IMR-90 (cell line): Measurements from ENCODE around the gene DDX31. TPM values are rescaled to one million over a fixed set of nuclear protein-coding genes. Genes with fewer than 3 reads are reported as not detected.

ENCODE experiments used
- ATAC-seq: fragments of 200-7000 bp; cut with Tn5 transposase; 2 replicates; pipeline ENCODE4 v1.9.1; 2020; ENCODE audit warnings: low read depth, mild to moderate bottlenecking, moderate library complexity
- BruUV-seq: library from RNA; stranded (reverse); fragments of 400-500 nt; replicated peaks from 2 replicates; lab custom pipeline; 2021; lab: Mats Ljungman, UMichigan
- CTCF ChIA-PET: fragments of 300-600 bp; formaldehyde crosslinking; extraction: SDS; loops from one replicate; lab custom pipeline; 2021; ENCODE audit warnings: antibody characterized with exemption; lab: Yijun Ruan, JAX
- POLR2A ChIA-PET: fragments of 300-600 bp; sonication (Branson Sonifier 250); formaldehyde crosslinking; loops from one replicate; lab custom pipeline; 2022; ENCODE audit warnings: antibody characterized with exemption; ENCODE audit not compliant: unreplicated experiment; lab: Charles Lee
- DNase-seq: peaks from one replicate; pipeline ENCODE4 v3.0.0; 2013
- H2AFZ ChIP-seq: replicated peaks from 2 replicates; pipeline ENCODE3; 2013; ENCODE audit warnings: low read length, mild to moderate bottlenecking; ENCODE audit not compliant: poor library complexity
- H2AK5ac ChIP-seq: 2 replicates; pipeline ENCODE4 v1.6.1; 2013; ENCODE audit warnings: low read depth, low read length, inconsistent platforms
- H2AK9ac ChIP-seq: replicated peaks from 2 replicates; pipeline ENCODE3; 2013; ENCODE audit warnings: mild to moderate bottlenecking, low read depth, low read length, moderate library complexity; ENCODE audit not compliant: poor library complexity
- H2BK120ac ChIP-seq: 2 replicates; pipeline ENCODE4 v1.6.1; 2013; ENCODE audit warnings: low read depth, low read length, inconsistent platforms
- H2BK15ac ChIP-seq: 3 replicates; pipeline ENCODE4 v1.6.1; 2013; ENCODE audit warnings: low read depth, low read length, inconsistent platforms
- H2BK20ac ChIP-seq: 2 replicates; pipeline ENCODE4 v1.6.1; 2013; ENCODE audit warnings: low read depth, mild to moderate bottlenecking, inconsistent platforms, low read length, moderate library complexity
- H2BK5ac ChIP-seq: 2 replicates; pipeline ENCODE4 v1.6.1; 2013; ENCODE audit warnings: mild to moderate bottlenecking, low read depth, low read length, inconsistent platforms; ENCODE audit not compliant: poor library complexity, severe bottlenecking
- H3K14ac ChIP-seq: replicated peaks from 2 replicates; pipeline ENCODE4 v1.6.1; 2013; ENCODE audit warnings: low read depth, low read length, inconsistent platforms
- H3K18ac ChIP-seq: 2 replicates; pipeline ENCODE4 v1.6.1; 2013; ENCODE audit warnings: low read depth, low read length, control low read depth
- H3K23ac ChIP-seq: 2 replicates; pipeline ENCODE4 v1.6.1; 2013; ENCODE audit warnings: low read depth, low read length, inconsistent platforms
- H3K27ac ChIP-seq: 2 replicates; pipeline ENCODE4 v1.5.1; 2013; ENCODE audit warnings: mild to moderate bottlenecking, control low read depth, low read length; ENCODE audit not compliant: insufficient read depth
- H3K27me3 ChIP-seq: 2 replicates; pipeline ENCODE4 v1.6.1; 2013; ENCODE audit warnings: low read length; ENCODE audit not compliant: control insufficient read depth, insufficient read depth
- H3K36me3 ChIP-seq: 2 replicates; pipeline ENCODE4 v1.6.1; 2013; ENCODE audit warnings: low read length, mixed read lengths; ENCODE audit not compliant: control insufficient read depth, insufficient read depth
- H3K4ac ChIP-seq: 2 replicates; pipeline ENCODE4 v1.6.1; 2013; ENCODE audit warnings: low read depth, low read length, inconsistent platforms
- H3K4me1 ChIP-seq: 2 replicates; pipeline ENCODE4 v1.6.1; 2013; ENCODE audit warnings: low read length, mixed read lengths; ENCODE audit not compliant: control insufficient read depth, insufficient read depth
- H3K4me2 ChIP-seq: 2 replicates; pipeline ENCODE4 v1.6.1; 2013; ENCODE audit warnings: low read depth, mild to moderate bottlenecking, control low read depth, low read length, moderate library complexity
- H3K4me3 ChIP-seq: 2 replicates; pipeline ENCODE4 v1.5.1; 2013; ENCODE audit warnings: low read depth, mild to moderate bottlenecking, control low read depth, low read length, moderate library complexity; ENCODE audit not compliant: insufficient read depth
- H3K56ac ChIP-seq: 2 replicates; pipeline ENCODE4 v1.6.1; 2013; ENCODE audit warnings: low read length, inconsistent platforms; ENCODE audit not compliant: insufficient read depth; ENCODE audit errors: extremely low read depth
- H3K79me1 ChIP-seq, 2 experiments: 2 replicates each; pipeline ENCODE4 v1.6.1; 2013; ENCODE audit warnings: low read length in 2 of 2, inconsistent platforms in 1 of 2, low read depth in 1 of 2
- H3K9ac ChIP-seq: 2 replicates; pipeline ENCODE4 v1.6.1; 2013; ENCODE audit warnings: low read depth, low read length, control low read depth
- H3K9me1 ChIP-seq: 2 replicates; pipeline ENCODE4 v1.6.1; 2013; ENCODE audit warnings: low read length, inconsistent platforms; ENCODE audit not compliant: insufficient read depth
- H3K9me3 ChIP-seq: 2 replicates; pipeline ENCODE4 v1.6.1; 2013; ENCODE audit warnings: low read length; ENCODE audit not compliant: control insufficient read depth, insufficient read depth
- H4K20me1 ChIP-seq: 2 replicates; pipeline ENCODE4 v1.6.1; 2013; ENCODE audit warnings: low read length, inconsistent platforms; ENCODE audit not compliant: insufficient read depth
- H4K5ac ChIP-seq: 2 replicates; pipeline ENCODE4 v1.6.1; 2013; ENCODE audit warnings: mild to moderate bottlenecking, low read depth, low read length, control low read depth
- H4K8ac ChIP-seq, 2 experiments: 2 replicates each; pipeline ENCODE4 v1.6.1; 2013; ENCODE audit warnings: low read depth in 2 of 2, low read length in 2 of 2, control low read depth in 1 of 2, inconsistent platforms in 1 of 2
- H4K91ac ChIP-seq: 2 replicates; pipeline ENCODE4 v1.6.1; 2013; ENCODE audit warnings: low read depth, low read length, inconsistent platforms; ENCODE audit not compliant: insufficient read depth
- BHLHE40 ChIP-seq: fragments of 150-350 bp; IDR thresholded peaks from 2 replicates; pipeline ENCODE4 v1.6.1; 2016; ENCODE audit warnings: mild to moderate bottlenecking, low read depth, low read length
- CHD1 ChIP-seq: IDR thresholded peaks from 2 replicates; pipeline ENCODE4 v1.6.1; 2012; ENCODE audit warnings: low read depth, low read length, improper control_type of control experiment
- FOS ChIP-seq: fragments of 150-350 bp; IDR thresholded peaks from 2 replicates; pipeline ENCODE4 v1.6.1; 2016; ENCODE audit warnings: low read depth, low read length
- MAFK ChIP-seq: IDR thresholded peaks from 2 replicates; pipeline ENCODE4 v1.6.1; 2012; ENCODE audit warnings: low read depth, low read length, improper control_type of control experiment
- MAZ ChIP-seq: IDR thresholded peaks from 2 replicates; pipeline ENCODE4 v1.6.1; 2012; ENCODE audit warnings: low read depth, mild to moderate bottlenecking, low read length, improper control_type of control experiment, moderate library complexity, borderline replicate concordance
- MXI1 ChIP-seq: IDR thresholded peaks from 2 replicates; pipeline ENCODE4 v1.6.1; 2012; ENCODE audit warnings: low read depth, mild to moderate bottlenecking, low read length, moderate library complexity, borderline replicate concordance
- NFE2L2 ChIP-seq: fragments of 150-350 bp; IDR thresholded peaks from 2 replicates; pipeline ENCODE4 v1.6.1; 2016; ENCODE audit warnings: low read depth, mild to moderate bottlenecking, low read length
- POLR2A ChIP-seq: IDR thresholded peaks from 2 replicates; pipeline ENCODE4 v1.6.1; 2012; ENCODE audit warnings: mild to moderate bottlenecking, low read depth, low read length
- RAD21 ChIP-seq: IDR thresholded peaks from 2 replicates; pipeline ENCODE4 v1.6.1; 2012; ENCODE audit warnings: low read length, improper control_type of control experiment
- RCOR1 ChIP-seq: IDR thresholded peaks from 2 replicates; pipeline ENCODE4 v1.6.1; 2012; ENCODE audit warnings: mild to moderate bottlenecking, low read length, improper control_type of control experiment; ENCODE audit not compliant: insufficient replicate concordance
- RFX5 ChIP-seq: IDR thresholded peaks from 2 replicates; pipeline ENCODE4 v1.8.0; 2012; ENCODE audit warnings: low read depth, mild to moderate bottlenecking, low read length, moderate library complexity
- SMC3 ChIP-seq: fragments of 150-350 bp; IDR thresholded peaks from 2 replicates; pipeline ENCODE4 v1.6.1; 2016; ENCODE audit warnings: low read depth, mild to moderate bottlenecking, antibody characterized with exemption, low read length, moderate library complexity
- WGBS, 2 experiments: methylation state at CpG; one replicate each; pipeline versions ENCODE4 v1.1.5 to v1.1.7; 2013; ENCODE audit warnings: missing lambda C conversion rate in 2 of 2; ENCODE audit not compliant: insufficient read length in 1 of 2; ENCODE audit errors: extremely low coverage in 2 of 2; 5-methylcytosine and 5-hydroxymethylcytosine counted together
- dilution Hi-C: fragments of 300-500 bp; cut with HindIII; formaldehyde crosslinking; loops from one replicate; pipeline ENCODE4 v1.14.3; 2018; ENCODE audit warnings: low sequenced_read_pairs; ENCODE audit not compliant: unreplicated experiment
- in situ Hi-C: fragments of 300-500 bp; cut with MboI; formaldehyde crosslinking; loops from 3 replicates; pipeline ENCODE4 v1.14.3; 2019; ENCODE audit warnings: low sequenced_read_pairs, inconsistent platforms, mixed read lengths
- intact Hi-C: fragments of 100-400 bp; cut with micrococcal nuclease; formaldehyde crosslinking; loops from 2 replicates; pipeline ENCODE4 v1.10.0; 2022
- polyA plus RNA-seq, 3 experiments: library from polyadenylated mRNA; depleted of rRNA; stranded (reverse); fragments of >200 nt; gene quantifications; 2 replicates each; pipeline ENCODE4 v1.2.3, GENCODE V29; 2012; ENCODE audit warnings: low replicate concordance in 1 of 3
- total RNA-seq: library from RNA; depleted of rRNA; stranded (reverse); fragments of >200 nt; gene quantifications from 2 replicates; pipeline ENCODE4 v1.2.3, GENCODE V29; 2012
- TF ChIP-seq, protein P1 (sequence below): fragments of 150-350 bp; IDR thresholded peaks from 2 replicates; pipeline ENCODE4 v1.6.1; 2016; ENCODE audit warnings: low read depth, mild to moderate bottlenecking, low read length, moderate library complexity, borderline replicate concordance
- TF ChIP-seq, protein P2 (sequence below): fragments of 150-350 bp; IDR thresholded peaks from 2 replicates; pipeline ENCODE4 v1.6.1; 2017; ENCODE audit warnings: mild to moderate bottlenecking, antibody characterized with exemption, low read length, low read depth
- TF ChIP-seq, protein P3 (sequence below): conservative IDR thresholded peaks from 2 replicates; pipeline ENCODE4 v1.5.1; 2012; ENCODE audit warnings: mild to moderate bottlenecking, low read depth, low read length, improper control_type of control experiment

Gene DDX31
- total and polyA plus RNA-seq, 2 of the 4 experiments (the other 2 are of a cell fraction) = 10.7 to 14.0 TPM

DNA sequence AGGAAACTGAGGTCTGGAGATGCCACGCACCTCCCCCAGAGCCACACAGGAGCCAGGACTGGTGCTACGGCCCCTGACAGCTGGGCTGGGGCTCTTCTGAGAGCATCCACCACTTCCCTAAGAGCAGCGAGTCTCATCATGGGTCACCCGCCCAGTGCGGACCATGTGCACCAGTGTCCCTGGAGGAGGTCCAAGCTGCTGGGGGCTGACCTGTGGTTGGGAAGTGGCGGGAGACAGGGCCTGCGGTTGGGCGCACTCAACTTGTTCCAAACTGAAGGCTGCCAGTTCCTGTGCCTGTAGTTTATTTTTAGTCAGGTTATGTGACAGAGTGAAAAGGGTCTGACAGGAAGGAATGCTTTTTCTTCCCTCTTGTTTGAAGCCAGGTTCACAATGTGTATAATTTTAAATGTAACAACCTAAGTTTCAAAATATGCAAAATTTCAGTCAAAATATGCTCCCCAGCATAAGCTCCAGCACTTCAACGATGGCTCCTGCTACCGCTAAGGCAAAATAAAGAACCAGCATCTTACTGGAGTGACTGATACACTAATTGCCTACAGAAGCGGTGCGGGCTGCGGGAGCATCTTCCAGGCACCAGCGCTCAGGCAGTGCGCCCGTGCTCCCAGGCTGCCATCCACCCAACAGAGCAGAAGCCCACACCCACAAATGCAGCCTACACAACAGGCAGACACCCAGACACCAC, 72.6 kb downstream of the DDX31 start:
- H3K36me3 ChIP-seq = peaks cover 21% of the 10 kb centered on the region
- H3K27ac ChIP-seq = no peak overlapping the region
- BruUV-seq = no TSS peak
- no peak overlapping the region for H2BK120ac ChIP-seq
- no peak overlapping the region for H2AFZ ChIP-seq
- H2AK5ac ChIP-seq = no peak overlapping the region
- no peak overlapping the region for H2BK15ac ChIP-seq
- H3K9me1 ChIP-seq = peaks cover 20% of the 10 kb centered on the region; the same call in 1 of the 2 replicates
- no peak for ATAC-seq
- in situ Hi-C loops (no loop called here), intact Hi-C loops (no loop called here), dilution Hi-C loops (no loop called here)
- H3K18ac ChIP-seq = no peak overlapping the region
- no peak overlapping the region for H2BK5ac ChIP-seq
- H2AK9ac ChIP-seq = no peak overlapping the region
- no peaks in the 10 kb centered on the region for H3K9me3 ChIP-seq
- H3K79me1 ChIP-seq = no peaks in the 10 kb centered on the region; a peak in 1 of 4 replicates
- 98% methylated on average over 7 of the region's 16 CpGs; no CpG with 5 or more reads in 1 of the 2 experiments for WGBS, 2 experiments
- H3K9ac ChIP-seq = no peak overlapping the region
- no peak overlapping the region for H3K4me2 ChIP-seq
- no peak overlapping the region for H4K91ac ChIP-seq
- DNase-seq = no peak
- H4K8ac ChIP-seq = no peak overlapping the region
- no peak overlapping the region for H3K14ac ChIP-seq
- no peak overlapping the region for H3K23ac ChIP-seq
- H3K4me1 ChIP-seq = peaks cover 2% of the 10 kb centered on the region; the same call in 1 of the 2 replicates
- ChIA-PET POLR2A (no interaction called here), CTCF (interaction anchor here (0.6 kb wide), 1 partner anchor 29 kb away, joined by 5 read pairs; no protein-coding TSS in a partner anchor)
- no peak overlapping the region for H3K4me3 ChIP-seq
- no peak overlapping the region for H3K4ac ChIP-seq
- no peak overlapping the region for H3K56ac ChIP-seq
- H2BK20ac ChIP-seq = no peak overlapping the region
- H4K5ac ChIP-seq = no peak overlapping the region
- H4K20me1 ChIP-seq = peaks cover 7% of the 10 kb centered on the region
- peaks cover under 1% of the 10 kb centered on the region; the same call in 1 of the 2 replicates for H3K27me3 ChIP-seq
- no peak for TF ChIP-seq NFE2L2
- TF ChIP-seq, protein P1, sequence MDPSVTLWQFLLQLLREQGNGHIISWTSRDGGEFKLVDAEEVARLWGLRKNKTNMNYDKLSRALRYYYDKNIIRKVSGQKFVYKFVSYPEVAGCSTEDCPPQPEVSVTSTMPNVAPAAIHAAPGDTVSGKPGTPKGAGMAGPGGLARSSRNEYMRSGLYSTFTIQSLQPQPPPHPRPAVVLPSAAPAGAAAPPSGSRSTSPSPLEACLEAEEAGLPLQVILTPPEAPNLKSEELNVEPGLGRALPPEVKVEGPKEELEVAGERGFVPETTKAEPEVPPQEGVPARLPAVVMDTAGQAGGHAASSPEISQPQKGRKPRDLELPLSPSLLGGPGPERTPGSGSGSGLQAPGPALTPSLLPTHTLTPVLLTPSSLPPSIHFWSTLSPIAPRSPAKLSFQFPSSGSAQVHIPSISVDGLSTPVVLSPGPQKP = no peak
- TF ChIP-seq, protein P2, sequence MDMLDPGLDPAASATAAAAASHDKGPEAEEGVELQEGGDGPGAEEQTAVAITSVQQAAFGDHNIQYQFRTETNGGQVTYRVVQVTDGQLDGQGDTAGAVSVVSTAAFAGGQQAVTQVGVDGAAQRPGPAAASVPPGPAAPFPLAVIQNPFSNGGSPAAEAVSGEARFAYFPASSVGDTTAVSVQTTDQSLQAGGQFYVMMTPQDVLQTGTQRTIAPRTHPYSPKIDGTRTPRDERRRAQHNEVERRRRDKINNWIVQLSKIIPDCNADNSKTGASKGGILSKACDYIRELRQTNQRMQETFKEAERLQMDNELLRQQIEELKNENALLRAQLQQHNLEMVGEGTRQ = no peak
- no peak for TF ChIP-seq FOS
- TF ChIP-seq MXI1 = no peak
- no peak for TF ChIP-seq MAFK
- TF ChIP-seq, protein P3, sequence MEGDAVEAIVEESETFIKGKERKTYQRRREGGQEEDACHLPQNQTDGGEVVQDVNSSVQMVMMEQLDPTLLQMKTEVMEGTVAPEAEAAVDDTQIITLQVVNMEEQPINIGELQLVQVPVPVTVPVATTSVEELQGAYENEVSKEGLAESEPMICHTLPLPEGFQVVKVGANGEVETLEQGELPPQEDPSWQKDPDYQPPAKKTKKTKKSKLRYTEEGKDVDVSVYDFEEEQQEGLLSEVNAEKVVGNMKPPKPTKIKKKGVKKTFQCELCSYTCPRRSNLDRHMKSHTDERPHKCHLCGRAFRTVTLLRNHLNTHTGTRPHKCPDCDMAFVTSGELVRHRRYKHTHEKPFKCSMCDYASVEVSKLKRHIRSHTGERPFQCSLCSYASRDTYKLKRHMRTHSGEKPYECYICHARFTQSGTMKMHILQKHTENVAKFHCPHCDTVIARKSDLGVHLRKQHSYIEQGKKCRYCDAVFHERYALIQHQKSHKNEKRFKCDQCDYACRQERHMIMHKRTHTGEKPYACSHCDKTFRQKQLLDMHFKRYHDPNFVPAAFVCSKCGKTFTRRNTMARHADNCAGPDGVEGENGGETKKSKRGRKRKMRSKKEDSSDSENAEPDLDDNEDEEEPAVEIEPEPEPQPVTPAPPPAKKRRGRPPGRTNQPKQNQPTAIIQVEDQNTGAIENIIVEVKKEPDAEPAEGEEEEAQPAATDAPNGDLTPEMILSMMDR = no peak
- no peak for TF ChIP-seq CHD1
- TF ChIP-seq MAZ = no peak
- no peak for TF ChIP-seq RAD21
- TF ChIP-seq BHLHE40 = no peak
- no peak for TF ChIP-seq SMC3
- no peak for TF ChIP-seq POLR2A
- no peak for TF ChIP-seq RFX5
- no peak for TF ChIP-seq RCOR1
